Lower leg skin (tissue), 3 donors: Measurements from ENCODE around the gene SINHCAF.

Experiments
- CTCF ChIP-seq, 3 donors: fragments of 450-650 bp; IDR thresholded peaks; one replicate each; pipeline ENCODE4 v1.5.1; 2016; ENCODE audit warnings: antibody characterized with exemption in 3 of 3, mild to moderate bottlenecking in 3 of 3, moderate library complexity in 2 of 3
- POLR2A ChIP-seq, 2 donors: fragments of 450-650 bp; IDR thresholded peaks; one replicate each; pipeline ENCODE4 v1.6.1; 2016 to 2017; ENCODE audit warnings: antibody characterized with exemption in 2 of 2, mild to moderate bottlenecking in 1 of 2, moderate library complexity in 1 of 2

- TF ChIP-seq CTCF (IDR thresholded peaks at IDR 0.05) (no peak), POLR2A (IDR thresholded peaks at IDR 0.05) (no peak)
Measured at GRCh38 chr12:31267966-31268365, 58.0 kb downstream of the SINHCAF start.
